Prostate gland (tissue), 2 donors: ENCODE data around the gene NAALADL2.

Experiments used
- CTCF ChIP-seq, 4 experiments: fragments of 200-600 bp in 2 of 4; fragments of 450-650 bp in 2 of 4; sonication (generic) in 2 of 4; IDR thresholded peaks; 1 replicate in 3 of 4; 2 replicates in 1 of 4; pipeline ENCODE4 v1.5.1; 2016 to 2019; ENCODE audit warnings: antibody characterized with exemption in 4 of 4, mild to moderate bottlenecking in 2 of 4, moderate library complexity in 2 of 4
- POLR2A ChIP-seq: fragments of 450-650 bp; IDR thresholded peaks from one replicate; pipeline ENCODE4 v1.6.1; 2016; ENCODE audit warnings: antibody characterized with exemption, mild to moderate bottlenecking

- no peak for TF ChIP-seq POLR2A
- TF ChIP-seq CTCF (IDR thresholded peaks at IDR 0.05), result no peak
Observed at GRCh38 chr3:174936590-174936989, 77.5 kb downstream of the NAALADL2 start.
